ENCODE data around the gene OR1L4.

GRCh38 chr9:122718038-122718437 lies 5.8 kb upstream of the OR1L4 start:
- TF ChIP-seq CTCF (IDR thresholded peaks at IDR 0.05; ENCODE audit: insufficient read depth, low read length) (no peak), POLR2AphosphoS5 (IDR thresholded peaks at IDR 0.05; ENCODE audit: low read depth) (no peak), GABPA (IDR thresholded peaks at IDR 0.05; ENCODE audit: low read depth) (no peak)
